GM12875 (cell line): ENCODE results near the gene DPYSL5.

ENCODE experiments used
- H3K4me3 ChIP-seq: one replicate; pipeline ENCODE4 v1.5.1; 2011; ENCODE audit warnings: low read depth, low read length, control low read depth
- CTCF ChIP-seq: IDR thresholded peaks from 2 replicates; pipeline ENCODE4 v1.5.1; 2011; ENCODE audit warnings: low read depth, mild to moderate bottlenecking, control low read depth, inconsistent platforms, low read length, moderate library complexity, borderline replicate concordance; ENCODE audit not compliant: insufficient read depth

The DPYSL5 gene

GRCh38 chr2:26846334-26847306, 1.3 kb upstream of the DPYSL5 start:
- TF ChIP-seq CTCF: peak; percentile 84
- no peak overlapping the region for H3K4me3 ChIP-seq

DNA sequence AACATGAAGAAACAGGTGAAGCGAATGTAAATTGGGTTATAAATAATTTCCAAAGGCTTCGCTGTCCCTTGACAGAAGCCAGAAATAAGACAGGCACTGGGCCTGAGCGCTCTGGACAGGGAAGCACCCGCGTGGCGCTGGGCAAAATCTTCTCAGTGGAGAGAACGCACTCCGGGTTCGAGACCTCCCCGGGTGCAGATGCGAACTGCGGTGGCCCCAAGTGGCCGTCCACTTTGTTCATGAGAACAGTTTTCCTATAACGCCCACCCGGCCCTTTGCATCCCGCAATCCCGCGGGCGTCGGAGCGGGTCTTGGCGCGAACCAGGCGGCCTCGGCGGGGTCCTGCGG, 651 bp upstream of the DPYSL5 start:
- H3K4me3 ChIP-seq: no peak overlapping the region

DNA sequence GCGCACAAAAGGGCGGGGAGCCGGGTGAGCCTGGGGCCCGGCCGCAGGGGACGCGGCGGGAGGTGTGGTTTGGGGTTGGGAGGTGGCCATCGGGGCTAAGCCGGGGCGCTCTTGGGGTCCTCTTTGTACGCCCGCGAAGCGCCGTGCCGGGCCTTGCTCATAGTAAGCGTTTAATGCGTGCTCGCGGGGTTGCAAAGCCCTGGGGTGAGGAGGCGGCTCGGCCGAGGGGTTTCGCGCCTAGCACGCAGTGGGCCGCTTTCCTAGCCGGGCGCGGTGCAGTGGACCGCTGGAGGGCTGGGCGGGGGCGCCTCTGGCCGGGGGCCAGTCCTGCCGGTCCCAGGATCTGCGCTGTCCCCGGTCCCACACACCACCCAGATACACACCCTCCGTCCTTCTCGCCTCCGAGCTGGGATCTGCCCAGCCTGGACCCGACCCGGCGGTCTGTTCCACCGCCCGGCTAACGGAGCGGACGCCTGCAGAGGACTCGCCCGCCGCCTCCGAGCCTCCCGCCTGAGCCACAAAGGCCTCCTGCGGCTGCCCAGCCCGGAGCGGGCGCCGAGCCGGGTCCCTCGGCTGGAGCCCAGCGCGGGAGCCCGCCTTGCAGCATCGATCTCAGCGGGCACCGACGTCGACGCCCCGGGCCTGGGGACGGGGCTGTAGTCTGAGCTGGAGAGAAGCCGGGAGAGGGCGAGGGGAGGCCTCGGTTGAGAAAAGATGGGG, 564 bp downstream of the DPYSL5 start:
- H3K4me3 ChIP-seq: no peak overlapping the region
- no peak for TF ChIP-seq CTCF

More for the DNA sequence above, 651 bp upstream of the DPYSL5 start:
- no peak for TF ChIP-seq CTCF

- H3K4me3 ChIP-seq: no peak overlapping the region
- no peak for TF ChIP-seq CTCF
These were observed 1.4 kb downstream of the DPYSL5 start for GRCh38 chr2:26849056-26849999.

GRCh38 chr2:26850000-26850431, 2.1 kb downstream of the DPYSL5 start:
- no peak for TF ChIP-seq CTCF
- no peak overlapping the region for H3K4me3 ChIP-seq

DNA sequence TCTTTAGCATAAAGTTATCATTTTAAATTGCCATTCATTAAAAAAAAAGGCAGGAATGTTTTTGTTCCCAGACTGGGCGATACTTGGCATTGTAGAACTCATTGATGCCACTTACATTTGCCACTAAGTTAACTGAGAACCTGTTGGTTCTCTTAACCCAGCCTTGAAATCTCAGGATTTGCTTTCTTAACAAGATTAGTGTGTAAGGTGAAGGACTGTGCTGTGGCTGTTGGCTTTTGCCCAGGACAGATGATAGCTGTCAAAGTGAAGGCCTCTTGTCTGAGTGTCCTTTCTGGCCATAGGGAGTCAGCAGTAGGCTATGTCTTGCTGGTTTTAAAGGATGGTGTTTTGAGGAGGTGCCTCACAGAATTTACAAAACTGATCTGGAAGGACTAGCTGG, 2.6 kb downstream of the DPYSL5 start:
- no peak for TF ChIP-seq CTCF
- no peak overlapping the region for H3K4me3 ChIP-seq
